Neural cell (in vitro differentiated cells): ENCODE results near the gene SORL1-AS1.

ENCODE experiments used
- EP300 ChIP-seq: fragments of 450-650 bp; conservative IDR thresholded peaks from 2 replicates; pipeline ENCODE4 v1.6.1; 2014; ENCODE audit warnings: antibody characterized with exemption, mild to moderate bottlenecking, moderate library complexity; ENCODE audit not compliant: poor library complexity, severe bottlenecking
- EZH2 ChIP-seq: fragments of 200-600, 300-800 bp; shearing (Covaris generic), sonication (generic); IDR thresholded peaks from 2 replicates; pipeline ENCODE4 v1.6.1; 2014; ENCODE audit warnings: antibody characterized with exemption, low read length, borderline replicate concordance, mild to moderate bottlenecking; ENCODE audit not compliant: insufficient read depth, poor library complexity, severe bottlenecking
- MXI1 ChIP-seq: fragments of 450-650 bp; conservative IDR thresholded peaks from 2 replicates; pipeline ENCODE4 v1.6.1; 2014; ENCODE audit warnings: antibody characterized with exemption, mild to moderate bottlenecking; ENCODE audit not compliant: poor library complexity, severe bottlenecking
- POLR2AphosphoS5 ChIP-seq: IDR thresholded peaks from 2 replicates; pipeline ENCODE4 v1.6.1; 2012
- RAD21 ChIP-seq: fragments of 450-650 bp; conservative IDR thresholded peaks from 2 replicates; pipeline ENCODE4 v1.6.1; 2014; ENCODE audit warnings: antibody characterized with exemption, mild to moderate bottlenecking, moderate library complexity
- TAF1 ChIP-seq: IDR thresholded peaks from 2 replicates; pipeline ENCODE4 v1.6.1; 2012; ENCODE audit warnings: low read depth
- TF ChIP-seq, protein P1 (sequence below): fragments of 450-650 bp; IDR thresholded peaks from 2 replicates; pipeline ENCODE4 v1.5.1; 2014; ENCODE audit warnings: antibody characterized with exemption, mild to moderate bottlenecking, moderate library complexity; ENCODE audit not compliant: poor library complexity, severe bottlenecking

DNA sequence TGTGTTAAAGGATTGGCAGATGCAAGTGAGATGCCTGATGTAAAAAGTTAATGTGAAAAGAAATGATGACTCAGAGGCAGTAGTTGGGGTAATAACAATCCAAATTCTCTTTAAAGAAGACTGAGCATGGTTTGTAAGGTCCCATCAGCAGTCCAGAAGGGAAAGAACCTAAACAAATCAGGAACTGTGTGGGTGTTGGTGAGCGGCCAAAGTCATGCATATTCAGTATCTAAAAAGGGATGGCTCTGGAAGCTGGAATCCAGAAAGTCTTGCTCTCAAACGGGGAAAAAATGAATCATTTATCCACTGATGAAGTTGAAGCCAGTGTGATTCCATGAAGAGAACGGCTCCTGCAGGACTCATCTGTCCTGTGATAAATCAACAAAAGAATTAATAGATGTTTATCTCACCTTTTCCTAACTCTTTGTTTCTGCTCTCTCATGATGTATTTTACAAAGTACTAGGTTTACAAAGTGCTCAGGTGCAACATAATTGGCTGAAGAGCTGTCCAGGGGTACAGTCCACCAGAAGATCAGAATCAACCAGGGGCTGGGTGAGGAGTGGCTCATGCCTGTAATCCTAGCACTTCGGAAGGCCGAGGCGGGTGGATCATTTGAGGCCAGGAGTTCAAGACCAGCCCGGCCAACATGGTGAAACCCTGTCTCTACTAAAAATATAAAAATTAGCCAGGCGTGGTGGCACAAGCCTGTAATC, 20.5 kb upstream of the SORL1-AS1 start:
- TF ChIP-seq, protein P1, sequence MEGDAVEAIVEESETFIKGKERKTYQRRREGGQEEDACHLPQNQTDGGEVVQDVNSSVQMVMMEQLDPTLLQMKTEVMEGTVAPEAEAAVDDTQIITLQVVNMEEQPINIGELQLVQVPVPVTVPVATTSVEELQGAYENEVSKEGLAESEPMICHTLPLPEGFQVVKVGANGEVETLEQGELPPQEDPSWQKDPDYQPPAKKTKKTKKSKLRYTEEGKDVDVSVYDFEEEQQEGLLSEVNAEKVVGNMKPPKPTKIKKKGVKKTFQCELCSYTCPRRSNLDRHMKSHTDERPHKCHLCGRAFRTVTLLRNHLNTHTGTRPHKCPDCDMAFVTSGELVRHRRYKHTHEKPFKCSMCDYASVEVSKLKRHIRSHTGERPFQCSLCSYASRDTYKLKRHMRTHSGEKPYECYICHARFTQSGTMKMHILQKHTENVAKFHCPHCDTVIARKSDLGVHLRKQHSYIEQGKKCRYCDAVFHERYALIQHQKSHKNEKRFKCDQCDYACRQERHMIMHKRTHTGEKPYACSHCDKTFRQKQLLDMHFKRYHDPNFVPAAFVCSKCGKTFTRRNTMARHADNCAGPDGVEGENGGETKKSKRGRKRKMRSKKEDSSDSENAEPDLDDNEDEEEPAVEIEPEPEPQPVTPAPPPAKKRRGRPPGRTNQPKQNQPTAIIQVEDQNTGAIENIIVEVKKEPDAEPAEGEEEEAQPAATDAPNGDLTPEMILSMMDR = no peak
- TF ChIP-seq POLR2AphosphoS5 (no peak), EZH2 (no peak), EP300 (no peak), RAD21 (no peak), MXI1 (no peak), TAF1 (no peak)
